LNCaP clone FGC (cell line): ENCODE data around the gene GJA10.

Experiments used
- DNase-seq: peaks from one replicate; pipeline ENCODE4 v3.0.0-alpha.2; 2011; ENCODE audit warnings: low read depth
- H3K4me3 ChIP-seq: 2 replicates; pipeline ENCODE4 v1.5.1; 2011; ENCODE audit warnings: mild to moderate bottlenecking, low read depth, low read length, control low read depth
- TF ChIP-seq, protein P1 (sequence below): IDR thresholded peaks from 2 replicates; pipeline ENCODE4 v1.5.1; 2012; ENCODE audit warnings: mild to moderate bottlenecking; ENCODE audit not compliant: control insufficient read depth, insufficient read depth; ENCODE audit errors: extremely low read depth

GJA10 gene

DNA sequence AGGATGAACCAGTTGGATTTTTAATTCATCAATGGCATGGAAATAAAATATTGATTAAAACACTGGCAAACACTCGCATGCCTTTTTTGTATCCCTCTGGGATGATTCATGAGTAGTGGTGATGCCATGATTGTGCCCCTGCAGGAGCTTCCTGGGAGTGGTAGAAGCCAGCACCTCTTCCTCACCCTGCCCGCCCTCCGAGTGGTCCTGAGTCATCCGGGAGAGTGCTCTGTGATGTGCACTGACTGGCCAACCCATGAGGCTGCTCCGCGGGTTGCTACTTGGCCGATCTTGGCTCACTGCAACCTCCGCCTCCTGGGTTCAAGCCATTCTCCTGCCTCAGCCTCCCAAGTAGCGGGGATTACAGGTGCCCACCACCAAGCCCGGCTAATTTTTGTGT lies 27.4 kb downstream of the GJA10 start:
- no peak overlapping the region for H3K4me3 ChIP-seq
- DNase-seq = no peak
- TF ChIP-seq, protein P1, sequence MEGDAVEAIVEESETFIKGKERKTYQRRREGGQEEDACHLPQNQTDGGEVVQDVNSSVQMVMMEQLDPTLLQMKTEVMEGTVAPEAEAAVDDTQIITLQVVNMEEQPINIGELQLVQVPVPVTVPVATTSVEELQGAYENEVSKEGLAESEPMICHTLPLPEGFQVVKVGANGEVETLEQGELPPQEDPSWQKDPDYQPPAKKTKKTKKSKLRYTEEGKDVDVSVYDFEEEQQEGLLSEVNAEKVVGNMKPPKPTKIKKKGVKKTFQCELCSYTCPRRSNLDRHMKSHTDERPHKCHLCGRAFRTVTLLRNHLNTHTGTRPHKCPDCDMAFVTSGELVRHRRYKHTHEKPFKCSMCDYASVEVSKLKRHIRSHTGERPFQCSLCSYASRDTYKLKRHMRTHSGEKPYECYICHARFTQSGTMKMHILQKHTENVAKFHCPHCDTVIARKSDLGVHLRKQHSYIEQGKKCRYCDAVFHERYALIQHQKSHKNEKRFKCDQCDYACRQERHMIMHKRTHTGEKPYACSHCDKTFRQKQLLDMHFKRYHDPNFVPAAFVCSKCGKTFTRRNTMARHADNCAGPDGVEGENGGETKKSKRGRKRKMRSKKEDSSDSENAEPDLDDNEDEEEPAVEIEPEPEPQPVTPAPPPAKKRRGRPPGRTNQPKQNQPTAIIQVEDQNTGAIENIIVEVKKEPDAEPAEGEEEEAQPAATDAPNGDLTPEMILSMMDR = no peak

DNA sequence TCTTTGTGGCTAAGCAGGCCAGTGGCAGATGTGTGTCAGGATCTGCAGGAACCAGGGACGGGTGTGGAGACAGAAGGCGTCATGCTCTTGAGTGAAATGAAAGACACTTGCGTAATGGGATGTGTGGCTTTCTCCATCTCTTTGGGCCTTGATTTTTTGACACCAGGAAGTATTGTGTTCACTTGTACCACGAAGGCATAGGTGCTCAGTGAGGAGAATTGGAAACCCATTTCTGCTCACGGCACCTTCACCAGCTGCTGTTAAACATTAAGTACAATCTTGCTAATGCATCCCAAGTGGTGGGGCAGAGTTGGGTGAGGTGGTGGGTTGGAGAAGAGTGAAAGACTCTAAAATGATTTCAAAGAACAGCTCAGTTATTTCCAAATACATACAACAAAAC lies 30.0 kb downstream of the GJA10 start:
- H3K4me3 ChIP-seq = no peak overlapping the region
- DNase-seq = no peak
- TF ChIP-seq, protein P1 = no peak

DNA sequence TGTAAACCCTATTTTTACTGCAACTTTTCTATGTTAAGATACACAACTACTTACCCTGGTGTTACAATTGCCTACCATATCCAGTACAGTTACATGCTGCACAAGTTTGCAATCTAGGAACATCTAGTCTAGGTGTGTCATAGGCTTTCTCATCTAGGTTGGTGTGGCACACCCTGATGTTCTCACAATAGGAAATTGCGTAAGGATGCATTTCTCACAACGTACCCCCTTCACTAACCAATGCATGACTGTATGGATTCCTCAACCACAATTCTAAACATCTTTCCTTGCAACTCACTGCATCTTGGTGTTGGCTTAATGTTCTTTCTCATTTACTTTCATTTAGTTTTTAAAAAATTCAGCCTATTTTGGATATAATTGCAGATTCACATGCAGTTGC lies 31.6 kb downstream of the GJA10 start:
- no peak overlapping the region for H3K4me3 ChIP-seq
- no peak for DNase-seq
- TF ChIP-seq, protein P1 = no peak

DNA sequence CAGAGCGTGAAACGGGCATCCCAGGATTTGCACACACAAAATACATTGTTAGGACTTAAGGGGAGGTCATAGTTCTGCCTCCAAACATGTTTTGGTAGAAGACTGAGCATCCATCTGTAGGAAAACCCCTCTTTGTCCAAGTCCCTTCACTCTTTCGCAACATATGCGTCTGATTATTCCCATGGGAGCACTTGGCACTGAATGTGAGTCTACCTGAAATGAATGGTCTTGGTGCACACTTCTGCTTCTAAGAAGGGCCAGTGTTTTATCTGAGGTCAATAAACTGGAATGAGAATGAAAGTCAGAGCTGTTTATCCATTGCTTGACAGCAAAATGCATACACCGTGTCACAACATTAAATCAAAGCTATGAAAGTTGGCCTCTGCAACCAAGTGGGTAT lies 33.0 kb downstream of the GJA10 start:
- no peak overlapping the region for H3K4me3 ChIP-seq
- TF ChIP-seq, protein P1 = no peak
- DNase-seq = no peak

DNA sequence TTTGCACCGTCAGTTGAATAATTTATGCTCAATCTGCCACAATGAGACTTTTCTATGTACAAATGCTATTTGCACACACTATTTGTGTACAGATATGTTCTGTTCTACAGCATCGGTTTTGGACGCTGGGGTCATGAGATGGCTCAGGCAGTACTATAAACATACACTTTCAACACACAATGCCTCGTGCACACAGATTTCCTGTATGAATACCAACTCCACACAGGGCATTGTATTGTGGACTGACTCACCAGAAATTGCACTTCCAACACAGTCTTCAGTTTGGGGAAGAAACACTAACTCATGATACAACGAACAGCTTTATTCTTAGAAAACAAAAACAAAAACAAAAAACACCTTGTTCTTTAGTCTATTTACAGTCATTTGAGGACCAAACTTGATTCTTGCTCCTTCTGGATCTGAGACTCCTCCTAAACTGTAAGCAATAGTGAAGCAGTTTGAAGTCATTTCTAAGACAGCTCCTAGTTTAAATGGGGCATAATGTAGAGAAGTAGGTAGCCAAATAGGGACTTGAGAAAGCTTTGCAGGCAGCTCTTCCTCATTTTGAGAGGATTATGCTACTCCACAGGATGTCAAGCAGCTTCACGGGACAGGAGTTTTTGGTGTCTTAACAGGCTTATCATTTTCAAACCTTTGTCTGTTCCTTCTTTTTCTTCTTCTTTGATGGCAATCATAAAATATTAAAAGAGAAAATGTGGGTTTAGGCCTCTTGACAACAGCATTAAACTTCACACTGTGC lies 33.7 kb downstream of the GJA10 start:
- TF ChIP-seq, protein P1 = no peak
- no peak for DNase-seq
- H3K4me3 ChIP-seq = no peak overlapping the region

DNA sequence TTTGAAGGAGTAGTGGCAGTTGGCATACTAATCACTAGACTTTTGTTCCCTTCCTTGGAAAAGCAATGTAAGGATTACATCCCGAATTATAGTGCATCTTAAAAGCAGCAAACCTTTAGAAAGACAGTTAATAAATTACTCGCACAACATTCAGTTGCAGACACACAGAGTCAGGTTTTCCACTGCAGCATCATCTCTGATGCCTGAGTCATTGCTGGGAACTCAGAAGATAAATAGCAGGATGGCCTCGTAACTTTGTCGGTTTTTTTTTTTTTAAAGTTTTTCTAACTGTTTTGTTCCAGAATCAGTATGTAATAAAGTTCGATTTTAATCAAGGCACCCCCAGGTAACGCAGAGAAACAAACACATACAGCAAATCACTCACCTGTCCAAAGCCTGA lies 34.3 kb downstream of the GJA10 start:
- TF ChIP-seq, protein P1 = no peak
- no peak for DNase-seq
- H3K4me3 ChIP-seq = no peak overlapping the region

DNA sequence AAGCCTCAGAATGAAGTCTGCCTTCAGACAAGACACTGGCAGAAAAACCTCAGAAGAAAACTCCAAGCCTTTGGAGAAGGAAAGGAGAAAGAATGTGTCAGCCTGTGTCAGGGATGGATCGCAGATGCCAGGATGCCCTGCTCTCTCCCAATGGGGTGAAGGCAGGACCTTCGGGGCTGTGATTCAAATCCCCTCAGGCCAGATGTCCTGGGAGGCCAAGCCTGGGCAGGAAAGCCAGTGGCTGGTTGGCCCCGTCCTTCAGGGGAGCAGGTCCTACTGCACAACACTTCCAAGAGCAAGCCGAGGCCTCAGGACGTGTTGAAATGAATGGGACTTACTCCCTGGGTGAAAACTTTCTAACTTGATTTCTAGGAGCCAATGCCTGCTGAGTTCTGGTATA lies 36.5 kb downstream of the GJA10 start:
- H3K4me3 ChIP-seq = no peak overlapping the region
- TF ChIP-seq, protein P1 = no peak
- no peak for DNase-seq
